GM23248 (cell line): Measurements from ENCODE around the gene RUFY3.

Experiments used
- EZH2 ChIP-seq: fragments of 200-600 bp; sonication (generic); IDR thresholded peaks from 2 replicates; pipeline ENCODE4 v1.6.1; 2018; ENCODE audit warnings: antibody characterized with exemption, mild to moderate bottlenecking; ENCODE audit not compliant: insufficient read depth, poor library complexity, severe bottlenecking
- EZH2phosphoT487 ChIP-seq: fragments of 200-600 bp; sonication (generic); IDR thresholded peaks from 2 replicates; pipeline ENCODE4 v1.6.1; 2018; ENCODE audit warnings: antibody characterized with exemption, moderate library complexity, mild to moderate bottlenecking, low read depth; ENCODE audit not compliant: insufficient read depth

GRCh38 chr4:70737409-70737808 lies 15.6 kb downstream of the RUFY3 start:
- TF ChIP-seq EZH2, result no peak
- no peak for TF ChIP-seq EZH2phosphoT487
